ENCODE measurements around the gene PPIA.

The PPIA gene

GRCh38 chr7:44796504-44797328 is at the start of gene PPIA:
Gene PPIA (plus strand): TSS chr7:44796681. CDS start chr7:44796725, 44 bp downstream.
- DNase-seq: peak; percentile 48

GRCh38 chr7:44748045-44748947 is 48.2 kb upstream of the PPIA start, which contains the start of gene ZMIZ2:
Gene ZMIZ2 (plus strand): TSS chr7:44748847. CDS start chr7:44756250, 7,403 bp downstream.
- DNase-seq: peak; percentile 31

GRCh38 chr7:44748948-44749731 is 47.3 kb upstream of the PPIA start:
- DNase-seq: no peak

GRCh38 chr7:44749992-44750391 is 46.5 kb upstream of the PPIA start:
- DNase-seq: no peak

GRCh38 chr7:44750424-44750823 is 46.1 kb upstream of the PPIA start:
- DNase-seq: no peak

- DNase-seq: no peak
These were observed 45.4 kb upstream of the PPIA start for GRCh38 chr7:44750921-44751571.

GRCh38 chr7:44752822-44753221 is 43.7 kb upstream of the PPIA start:
- DNase-seq: no peak

GRCh38 chr7:44754802-44755697 is 41.4 kb upstream of the PPIA start:
- no peak for DNase-seq

GRCh38 chr7:44755698-44756627 is 40.5 kb upstream of the PPIA start:
- DNase-seq: no peak

GRCh38 chr7:44756904-44757303 is 39.6 kb upstream of the PPIA start:
- no peak for DNase-seq

- DNase-seq: no peak
These were observed 39.2 kb upstream of the PPIA start for GRCh38 chr7:44757311-44757710.

GRCh38 chr7:44757739-44758138 is 38.7 kb upstream of the PPIA start:
- DNase-seq: no peak

- DNase-seq: no peak
These were observed 37.2 kb upstream of the PPIA start for GRCh38 chr7:44759246-44759645.

- no peak for DNase-seq
These were observed 36.4 kb upstream of the PPIA start for GRCh38 chr7:44760034-44760580.

GRCh38 chr7:44761207-44762161 is 35.0 kb upstream of the PPIA start:
- DNase-seq: no peak

GRCh38 chr7:44762300-44762699 is 34.2 kb upstream of the PPIA start:
- DNase-seq: no peak

GRCh38 chr7:44762726-44763522 is 33.6 kb upstream of the PPIA start:
- no peak for DNase-seq

GRCh38 chr7:44764081-44764480 is 32.4 kb upstream of the PPIA start:
- DNase-seq: no peak
